Stimulated activated CD4-positive, alpha-beta T cell treated with anti-CD3 and anti-CD28 coated beads, Interleukin-2, amount 100 ng/mL, for 4 hours (primary cell): Measurements from ENCODE around the gene SPTBN1.
A peak's percentile ranks its signal among the peaks of the same experiment; 100 is the strongest.

Experiments
- DNase-seq: peaks from one replicate; pipeline ENCODE4 v3.0.0-alpha.2; 2020; ENCODE audit warnings: low read depth

The SPTBN1 gene

GRCh38 chr2:54591551-54591950 is 135.4 kb downstream of the SPTBN1 start:
- no peak for DNase-seq

GRCh38 chr2:54593249-54593648 is 137.1 kb downstream of the SPTBN1 start:
- no peak for DNase-seq

GRCh38 chr2:54594048-54594447 is 137.9 kb downstream of the SPTBN1 start:
- DNase-seq = no peak

DNA sequence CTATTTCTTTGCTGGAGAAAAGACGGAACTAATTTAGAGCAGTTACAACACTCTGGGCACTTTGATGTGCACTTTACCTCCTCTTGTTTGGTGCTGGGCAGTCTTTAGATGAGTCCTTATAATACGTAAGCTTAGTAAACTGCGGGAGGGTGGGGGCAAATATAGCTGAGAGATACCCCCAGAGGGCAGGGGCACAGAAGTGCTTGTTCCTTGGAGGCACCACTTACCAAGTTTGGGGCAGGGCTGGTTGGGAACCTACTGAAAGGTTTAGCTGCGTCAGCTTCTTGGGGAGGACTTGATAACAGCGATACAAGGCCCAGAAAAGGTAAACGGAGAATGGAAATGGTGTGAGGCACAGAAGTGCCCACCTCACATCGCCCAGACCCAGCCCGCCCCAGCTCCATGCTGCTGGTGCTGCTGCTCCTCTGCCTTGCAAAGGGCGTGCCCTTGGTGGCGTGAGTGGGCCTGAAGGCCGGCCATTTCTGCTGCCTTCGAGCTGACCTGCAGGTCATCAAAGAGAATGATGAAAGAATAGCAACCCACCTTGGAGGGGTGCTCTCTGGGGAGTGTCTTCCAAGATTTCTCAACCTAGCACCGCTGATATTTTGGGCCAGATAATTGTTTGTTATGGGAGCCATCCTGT is 139.2 kb downstream of the SPTBN1 start:
- DNase-seq = no peak

- DNase-seq = no peak
These were observed 140.1 kb downstream of the SPTBN1 start for GRCh38 chr2:54595999-54596902.

GRCh38 chr2:54597153-54597848 is 141.2 kb downstream of the SPTBN1 start:
- no peak for DNase-seq

GRCh38 chr2:54598347-54599325 is 142.5 kb downstream of the SPTBN1 start:
- no peak for DNase-seq

GRCh38 chr2:54599326-54599710 is 143.2 kb downstream of the SPTBN1 start:
- DNase-seq = no peak

DNA sequence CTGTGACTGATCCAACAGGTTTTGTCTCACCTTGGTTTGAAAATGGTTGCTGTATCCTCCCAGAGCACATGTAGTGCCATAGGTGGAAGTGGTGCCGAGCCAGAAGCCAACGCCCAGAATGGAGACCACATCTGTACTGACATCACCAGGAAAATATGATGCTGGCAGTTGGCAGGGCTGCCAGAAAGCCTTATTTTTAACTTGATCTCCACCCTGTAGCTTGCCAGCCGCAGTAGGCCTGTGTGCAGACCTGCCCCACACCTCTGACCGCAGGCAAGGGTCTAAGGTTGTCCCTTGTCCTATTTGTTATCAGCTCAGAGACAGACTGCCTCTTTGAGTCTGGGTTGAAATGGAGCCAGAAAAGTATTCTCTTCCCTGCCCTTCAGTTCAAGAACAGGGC is 143.8 kb downstream of the SPTBN1 start:
- no peak for DNase-seq

- DNase-seq = no peak
These were observed 145.2 kb downstream of the SPTBN1 start for GRCh38 chr2:54601339-54601738.

- no peak for DNase-seq
These were observed 146.7 kb downstream of the SPTBN1 start for GRCh38 chr2:54602736-54603322.

DNA sequence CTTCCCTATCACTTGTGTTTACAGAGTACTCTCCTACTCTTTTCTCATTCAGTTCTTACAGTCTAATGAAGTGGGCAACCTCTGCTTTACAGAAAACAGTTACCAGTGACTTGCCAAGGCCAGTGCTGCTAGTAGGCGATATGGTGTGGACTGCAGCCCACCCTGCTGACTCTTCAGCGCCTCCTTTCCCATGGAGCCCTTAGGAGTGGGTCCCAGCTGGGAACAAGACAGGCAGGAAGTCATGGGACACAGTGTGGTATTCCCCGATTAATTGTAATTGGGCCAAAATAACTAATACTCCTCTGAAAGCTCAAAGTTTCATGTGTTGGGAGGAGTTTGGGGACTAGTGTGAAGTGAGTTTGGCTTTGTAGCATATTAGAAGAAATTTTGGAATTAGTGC is 147.2 kb downstream of the SPTBN1 start:
- no peak for DNase-seq

DNA sequence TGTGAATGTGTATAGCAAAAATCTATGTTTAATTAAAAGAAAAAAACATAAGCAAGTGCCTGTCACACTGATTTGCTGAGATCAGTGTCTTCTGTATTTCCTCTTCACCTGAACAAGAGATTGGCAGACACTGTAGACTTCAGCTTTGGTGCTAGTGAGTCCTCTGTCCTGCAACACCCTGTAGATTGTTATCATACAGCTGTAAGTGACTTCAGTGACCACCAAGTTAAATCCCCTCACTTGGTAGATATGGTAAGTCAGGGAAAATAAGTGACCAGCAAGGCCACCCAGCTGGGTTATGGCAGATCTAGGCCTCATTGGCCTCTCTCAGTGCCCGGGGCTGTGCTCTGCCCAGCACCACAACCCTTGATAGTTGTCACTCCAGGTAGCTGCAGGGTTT is 147.7 kb downstream of the SPTBN1 start:
- no peak for DNase-seq

DNA sequence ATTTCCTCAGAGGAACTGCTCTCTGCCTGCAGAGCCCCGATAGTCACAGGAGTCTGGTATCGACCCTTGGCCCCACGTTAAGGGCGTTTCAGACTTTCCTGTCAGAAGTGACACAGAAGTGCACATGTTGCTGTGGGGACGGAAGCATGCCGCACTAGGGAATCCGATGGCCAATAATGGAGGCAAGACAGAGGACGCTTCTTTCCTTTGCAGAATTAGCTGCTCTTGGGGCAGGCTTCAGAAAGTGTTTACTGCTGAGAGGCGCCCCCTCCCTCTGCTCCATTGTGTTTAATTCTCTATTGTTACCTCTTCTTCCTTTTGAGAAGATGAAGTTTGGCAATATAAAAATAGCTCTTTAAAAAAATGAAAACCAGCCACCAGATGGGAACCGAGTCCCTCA is 148.7 kb downstream of the SPTBN1 start:
- no peak for DNase-seq

DNA sequence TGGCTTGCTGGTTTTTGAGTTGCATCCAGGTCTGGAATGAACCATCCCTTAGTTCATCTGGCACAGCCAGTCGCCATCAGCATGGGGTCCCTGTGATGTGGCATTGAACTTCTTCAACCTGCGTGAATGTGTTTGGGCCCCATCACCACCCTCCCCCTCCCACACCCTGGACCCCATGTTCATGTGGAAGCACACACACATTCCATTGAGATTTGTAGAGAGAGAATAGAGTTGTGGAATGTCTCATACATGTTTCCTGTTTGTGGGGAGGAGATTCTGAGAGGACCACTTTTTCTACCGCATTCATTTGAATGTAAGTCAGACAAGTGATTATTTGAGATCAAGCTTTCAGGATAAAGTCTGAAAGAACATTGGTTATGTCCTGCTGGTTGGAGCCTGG is 149.7 kb downstream of the SPTBN1 start:
- no peak for DNase-seq

- peak; percentile 47 for DNase-seq
These were observed 150.3 kb downstream of the SPTBN1 start for GRCh38 chr2:54606393-54606958.

DNA sequence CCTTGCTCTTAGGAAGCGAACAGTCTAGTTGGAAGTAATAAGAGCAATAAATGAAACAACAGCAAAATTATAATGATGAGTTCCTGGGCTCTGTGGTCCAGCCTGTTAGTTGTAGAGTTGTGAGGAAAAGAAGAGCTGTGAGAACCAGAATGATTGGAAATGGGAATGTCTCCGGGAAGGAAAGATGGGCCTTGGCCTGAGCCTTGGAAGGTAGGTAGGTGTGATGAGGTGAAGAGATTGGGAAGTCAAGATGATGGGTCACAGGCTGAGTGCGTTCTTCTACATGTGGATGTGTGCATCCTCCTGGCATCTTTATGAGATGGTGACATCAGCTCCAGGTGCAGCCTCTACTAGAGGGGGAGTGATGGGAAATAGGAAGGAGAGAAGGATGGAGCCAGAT is 152.1 kb downstream of the SPTBN1 start:
- no peak for DNase-seq

DNA sequence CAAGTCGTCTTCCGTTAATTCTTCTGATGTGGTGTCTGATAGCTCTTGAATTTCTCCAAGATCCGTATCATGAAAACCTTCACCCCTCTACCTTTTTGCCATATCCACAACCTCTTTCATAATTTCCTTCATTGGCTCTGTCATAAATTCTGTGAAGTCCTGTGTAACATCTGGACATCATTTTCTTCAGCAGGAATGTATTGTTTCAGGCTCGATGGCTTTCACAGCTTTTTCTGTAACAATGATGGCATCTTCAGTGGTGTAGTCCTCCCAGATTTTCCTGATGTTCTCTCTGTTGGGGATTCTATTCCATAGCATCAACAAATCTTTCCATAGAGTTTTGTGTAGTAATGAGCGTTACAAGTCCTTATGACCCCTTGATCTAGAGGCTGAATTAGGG is 153.1 kb downstream of the SPTBN1 start:
- DNase-seq = no peak

DNA sequence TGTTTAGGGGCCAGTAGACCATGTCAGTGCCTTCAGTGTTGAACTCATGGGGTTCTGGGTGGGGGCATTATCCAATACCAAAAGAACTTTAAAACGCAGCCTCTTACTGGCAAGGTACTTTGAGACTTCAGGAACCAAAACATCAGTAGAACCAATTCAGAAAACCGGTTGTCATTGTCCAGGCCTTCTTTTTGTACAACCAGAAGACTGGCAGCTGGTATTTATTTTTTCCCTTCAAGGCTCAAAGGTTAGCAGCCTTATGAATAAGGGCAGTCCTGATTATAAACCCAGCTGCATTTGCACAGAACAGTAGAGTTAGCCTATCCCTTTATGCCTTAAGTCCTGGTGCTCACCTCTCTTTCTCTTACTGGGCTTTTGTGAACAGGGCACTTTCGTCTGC is 153.5 kb downstream of the SPTBN1 start:
- no peak for DNase-seq

- DNase-seq = no peak
These were observed 154.6 kb downstream of the SPTBN1 start for GRCh38 chr2:54610700-54611099.
